Renal cortex interstitium (tissue), 11 donors: ENCODE measurements around the gene IFNE. TPM values are rescaled to one million over a fixed set of nuclear protein-coding genes. Genes with fewer than 3 reads are reported as not detected.
"Not testable (repeated sequence)": the region's sequence is repeated elsewhere in the genome, so short reads cannot be mapped to it uniquely, and the experiment has no call there.

ENCODE experiments used
- DNase-seq, 11 donors: peaks; one replicate each; pipeline ENCODE4 v3.0.0-alpha.2; 2013; ENCODE audit warnings: low read depth in 9 of 11, low spot score in 4 of 11; ENCODE audit errors: extremely low read depth in 1 of 11
- polyA plus RNA-seq, 3 donors: library from polyadenylated mRNA; unstranded; fragments of 120-200 nt; gene quantifications; one replicate each; pipeline ENCODE4 v1.2.1, GENCODE V29; 2013; ENCODE audit not compliant: insufficient read length in 3 of 3

IFNE gene
- polyA plus RNA-seq, 3 donors: 0.13 to 0.17 TPM; not detected in 1

DNA sequence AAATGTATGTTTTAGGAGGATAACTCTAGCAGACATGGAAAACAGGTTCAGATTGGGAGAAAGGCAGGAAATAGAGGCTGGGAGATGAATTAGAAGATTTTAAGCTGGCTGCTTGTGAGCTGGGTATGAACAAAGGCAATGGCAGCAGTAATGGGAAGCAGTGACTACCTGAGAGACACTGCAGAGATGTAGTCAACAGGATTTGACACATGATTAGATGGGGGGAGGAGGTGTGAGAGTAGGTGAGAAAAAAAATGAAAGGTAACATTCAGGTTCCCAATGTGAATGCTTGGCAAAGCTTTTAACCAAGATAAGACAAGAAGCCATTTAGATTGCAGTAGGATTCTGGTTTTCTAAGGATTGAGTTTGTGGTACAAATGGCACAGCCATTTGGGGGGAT lies 22.8 kb upstream of the IFNE start:
- DNase-seq: no peak

DNA sequence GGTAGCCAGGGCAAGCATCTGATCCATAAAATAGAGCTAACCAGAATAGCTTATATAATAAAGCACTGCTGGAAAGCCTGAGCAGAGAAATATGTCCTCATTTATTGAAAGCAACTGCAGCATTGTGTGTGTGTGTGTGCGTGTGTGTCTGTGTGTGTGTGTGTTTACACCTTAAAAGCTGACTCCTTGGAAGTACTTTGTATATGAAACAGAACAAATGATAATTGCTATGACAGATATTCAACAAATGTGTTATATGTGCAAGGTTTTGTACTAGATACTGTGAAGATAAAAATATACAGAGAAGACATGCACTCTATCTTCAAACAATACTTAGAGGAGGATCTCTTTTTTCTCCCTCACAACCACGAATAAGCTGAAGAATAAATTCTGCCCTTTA lies 22.0 kb upstream of the IFNE start:
- no peak for DNase-seq

- DNase-seq: no peak
Measured at GRCh38 chr9:21502586-21502985, 20.5 kb upstream of the IFNE start.

DNA sequence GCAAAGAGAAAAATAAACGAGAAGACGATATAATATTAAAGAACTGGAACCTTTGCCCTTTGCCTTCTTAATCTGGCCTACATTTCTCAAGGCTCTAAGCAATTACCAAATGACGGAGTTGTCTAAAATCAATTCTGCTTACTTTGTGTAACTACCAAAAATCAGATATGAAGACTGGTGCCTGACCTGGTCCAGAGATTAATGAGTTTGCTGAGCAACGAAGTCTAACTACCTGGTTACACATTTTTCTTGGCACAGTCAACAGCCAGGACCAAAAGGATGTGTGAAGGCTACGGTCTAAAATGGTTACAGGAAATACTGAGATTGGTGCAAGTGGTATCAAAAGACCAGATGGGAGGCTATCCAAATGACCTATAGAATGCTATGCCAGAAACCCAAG lies 17.8 kb upstream of the IFNE start:
- DNase-seq: no peak

DNA sequence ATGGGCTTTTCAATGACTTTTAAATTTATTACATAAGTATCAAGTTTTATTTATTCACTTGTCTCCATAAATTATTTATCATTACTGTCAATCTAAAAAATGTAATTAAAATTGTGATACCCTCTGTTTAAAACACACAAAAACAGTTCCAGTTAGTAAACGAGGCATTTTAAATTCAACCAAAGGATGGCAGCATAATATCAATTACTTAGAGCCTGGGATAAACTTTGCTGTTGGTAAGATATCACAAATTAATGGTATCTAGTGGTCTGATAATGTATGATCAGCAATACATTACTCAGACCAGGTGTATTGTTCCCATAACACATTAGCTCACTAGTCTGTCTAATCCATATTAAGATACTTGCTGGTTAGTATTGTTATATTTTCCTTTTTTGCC lies 9.6 kb upstream of the IFNE start:
- DNase-seq: no peak

DNA sequence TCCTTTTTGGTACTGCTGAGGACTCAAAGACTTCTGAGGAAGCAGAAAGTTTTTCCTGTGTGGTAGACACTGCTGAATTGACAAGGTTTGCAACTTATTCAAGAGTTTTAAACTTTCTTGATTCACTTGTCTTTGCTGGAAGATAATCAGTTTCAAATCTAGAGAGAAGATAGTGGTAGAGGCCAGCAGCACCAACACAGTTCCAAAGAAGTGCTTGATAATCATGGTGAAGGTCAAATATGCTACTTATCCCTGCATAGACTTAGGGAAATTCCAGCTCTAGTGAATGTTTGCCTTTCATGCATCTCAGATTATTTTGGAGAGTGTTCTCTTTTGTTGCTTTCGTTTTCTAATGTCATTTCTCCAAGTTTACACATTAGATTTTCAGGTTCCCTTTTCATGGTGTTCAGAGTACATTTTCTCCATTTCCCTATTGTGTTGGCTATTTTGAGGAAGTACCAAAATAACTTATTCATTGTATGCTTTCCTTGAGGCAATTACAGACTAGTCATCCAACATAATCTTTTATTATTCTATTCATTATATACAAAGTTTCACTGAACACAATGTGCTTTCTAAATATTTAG lies 550 bp downstream of the IFNE start:
- no peak for DNase-seq

GRCh38 chr9:21479152-21479702 lies 2.9 kb downstream of the IFNE start:
- DNase-seq: no peak

DNA sequence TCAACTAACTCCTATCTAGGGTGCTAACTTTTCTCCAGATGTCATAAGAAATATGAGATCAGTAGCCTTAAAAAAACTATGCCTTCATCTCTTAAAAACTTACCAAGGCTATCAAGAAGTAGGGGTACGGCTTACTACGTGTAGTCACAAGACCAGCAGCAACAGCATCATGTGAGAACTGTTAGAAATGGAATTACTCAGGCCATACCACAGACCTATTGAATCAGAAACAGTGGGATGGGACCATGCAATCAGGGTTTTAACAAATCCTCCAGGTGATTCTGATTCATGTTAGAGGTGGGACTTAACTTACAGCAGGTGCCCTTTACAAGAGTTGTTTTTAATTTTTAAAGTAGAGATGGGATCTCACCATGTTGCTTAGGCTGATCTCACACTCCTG lies 4.6 kb downstream of the IFNE start:
- DNase-seq: no peak

DNA sequence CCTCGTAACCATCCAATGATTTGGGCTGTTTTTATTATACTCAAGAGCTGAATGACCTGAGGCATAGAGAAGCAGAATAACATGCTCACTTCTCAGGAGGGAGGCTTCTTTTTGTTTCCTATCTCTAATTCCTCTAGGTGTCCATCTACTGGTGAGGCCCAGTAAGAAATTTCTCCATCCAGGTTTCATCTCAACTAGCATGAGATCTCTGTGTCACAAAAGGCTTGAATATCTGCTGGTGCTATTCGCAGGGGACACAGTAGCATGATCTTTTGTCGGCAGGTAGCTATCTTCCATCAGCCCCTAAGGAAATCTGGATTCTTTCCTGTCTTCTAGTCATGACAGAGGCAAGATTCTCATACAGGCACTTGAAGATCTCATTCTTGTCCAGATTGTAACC lies 8.9 kb downstream of the IFNE start:
- no peak for DNase-seq

DNA sequence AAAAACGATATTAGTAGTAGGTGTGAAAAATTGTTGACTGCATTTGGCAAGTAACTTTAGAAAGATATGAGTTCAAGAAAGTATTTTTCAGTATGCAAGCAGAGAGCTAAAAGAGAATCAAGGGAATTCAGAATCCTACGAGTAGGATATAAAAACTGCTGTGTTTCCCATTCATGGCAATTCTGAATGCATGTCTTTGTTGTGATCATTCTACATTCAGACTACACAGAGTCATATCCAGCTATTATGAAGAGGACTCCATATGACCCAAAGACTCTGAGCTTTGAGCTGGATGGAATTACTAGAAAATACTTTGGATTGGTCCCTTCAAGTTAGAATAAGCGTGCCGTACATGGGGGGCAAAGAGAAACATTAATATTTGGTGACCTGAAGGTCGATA lies 12.0 kb downstream of the IFNE start:
- no peak for DNase-seq

- DNase-seq: peak in 10 of 11 donors; percentile 3 to 30 (median 16)
Measured at GRCh38 chr9:21465859-21466518, 16.1 kb downstream of the IFNE start.

- DNase-seq: no peak
Measured at GRCh38 chr9:21465138-21465537, 17.0 kb downstream of the IFNE start.

- DNase-seq: no peak
Measured at GRCh38 chr9:21461377-21461776, 20.7 kb downstream of the IFNE start.

DNA sequence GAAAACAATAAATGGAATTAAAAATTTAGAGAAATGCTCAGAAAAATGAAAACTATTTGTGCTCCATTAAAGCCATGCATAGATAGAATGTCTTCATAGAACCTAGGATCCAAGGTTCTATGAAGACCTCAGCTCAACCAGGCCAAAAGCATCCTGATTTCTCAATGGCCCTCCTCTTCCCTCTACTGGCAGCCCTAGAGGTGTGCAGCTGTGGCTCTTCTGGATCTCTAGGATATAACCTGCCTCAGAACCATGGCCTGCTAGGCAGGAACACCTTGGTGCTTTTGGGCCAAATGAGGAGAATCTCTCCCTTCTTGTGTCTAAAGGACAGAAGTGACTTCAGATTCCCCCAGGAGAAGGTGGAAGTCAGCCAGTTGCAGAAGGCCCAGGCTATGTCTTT lies 26.8 kb downstream of the IFNE start:
- peak in 1 of 11 donors; percentile 9 for DNase-seq

GRCh38 chr9:21454149-21454548 lies 28.0 kb downstream of the IFNE start:
- DNase-seq: no peak

DNA sequence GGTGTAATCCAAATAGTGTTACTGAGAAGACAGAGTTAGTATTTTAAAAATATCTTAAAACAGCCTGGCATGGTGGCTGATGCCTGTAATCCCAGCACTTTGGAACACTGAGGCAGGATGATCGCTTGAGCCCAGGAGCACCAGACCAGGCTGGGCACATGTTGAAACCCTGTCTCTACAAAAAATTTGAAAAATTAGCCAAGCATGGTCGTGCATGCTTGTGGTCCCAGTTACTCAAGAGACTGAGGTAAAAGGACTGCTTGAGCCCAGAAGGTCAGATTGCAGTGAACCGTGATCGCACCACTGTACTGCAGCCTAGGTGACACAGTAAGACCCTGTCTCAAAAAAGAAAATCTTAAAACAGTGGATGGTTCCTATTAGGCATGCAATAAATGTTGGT lies 29.4 kb downstream of the IFNE start:
- DNase-seq: no peak

GRCh38 chr9:21450733-21451394 lies 31.2 kb downstream of the IFNE start:
- DNase-seq: no peak

GRCh38 chr9:21449312-21449711 lies 32.8 kb downstream of the IFNE start:
- not testable (repeated sequence) for DNase-seq

DNA sequence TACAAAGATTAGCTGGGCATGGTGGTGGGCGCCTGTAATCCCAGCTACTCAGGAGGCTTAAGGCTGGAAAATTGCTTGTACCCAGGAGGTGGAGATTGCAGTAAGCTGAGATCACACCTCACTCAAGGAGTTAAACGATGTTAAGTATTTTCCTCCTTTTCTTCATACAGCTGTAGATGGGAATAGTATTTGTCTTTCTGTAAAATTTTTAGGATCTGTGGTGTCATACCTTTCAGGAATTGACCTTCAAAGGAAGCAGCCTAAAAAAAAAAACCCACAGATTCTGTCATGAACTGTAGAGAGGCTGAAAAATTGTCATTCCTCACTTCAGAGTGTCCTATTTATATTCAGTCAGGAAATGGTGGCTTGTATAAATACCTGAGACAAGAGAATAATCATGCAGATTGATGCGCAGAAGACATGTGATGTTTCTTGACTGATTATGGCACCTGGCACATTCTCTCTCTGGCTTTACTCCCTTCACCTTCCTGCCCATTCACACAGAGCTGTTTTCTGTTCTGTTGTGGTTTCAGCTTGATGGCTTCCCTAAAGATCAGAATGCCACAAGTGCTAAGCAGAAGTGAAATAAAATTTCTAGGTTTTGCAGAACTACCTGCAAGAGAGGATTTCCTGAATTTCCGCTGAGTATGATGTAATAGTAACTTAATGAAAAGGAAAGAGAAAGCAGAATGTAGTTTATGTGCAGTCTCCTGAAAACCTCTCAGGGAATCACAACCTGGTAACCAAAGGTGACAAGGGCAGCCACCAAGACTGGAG lies 38.1 kb downstream of the IFNE start:
- no peak for DNase-seq

GRCh38 chr9:21440139-21440538 lies 42.0 kb downstream of the IFNE start, which contains the start of gene IFNA1:
Gene IFNA1 (plus strand): TSS chr9:21440439. CDS start chr9:21440508, 69 bp downstream.
- no peak for DNase-seq
